Measurements from ENCODE around the gene GP1BA. TPM values are rescaled to one million over a fixed set of nuclear protein-coding genes. Genes with fewer than 3 reads are reported as not detected.

GP1BA gene
- total RNA-seq, 1 donor from 2014 or later, result 0.22 TPM

DNA sequence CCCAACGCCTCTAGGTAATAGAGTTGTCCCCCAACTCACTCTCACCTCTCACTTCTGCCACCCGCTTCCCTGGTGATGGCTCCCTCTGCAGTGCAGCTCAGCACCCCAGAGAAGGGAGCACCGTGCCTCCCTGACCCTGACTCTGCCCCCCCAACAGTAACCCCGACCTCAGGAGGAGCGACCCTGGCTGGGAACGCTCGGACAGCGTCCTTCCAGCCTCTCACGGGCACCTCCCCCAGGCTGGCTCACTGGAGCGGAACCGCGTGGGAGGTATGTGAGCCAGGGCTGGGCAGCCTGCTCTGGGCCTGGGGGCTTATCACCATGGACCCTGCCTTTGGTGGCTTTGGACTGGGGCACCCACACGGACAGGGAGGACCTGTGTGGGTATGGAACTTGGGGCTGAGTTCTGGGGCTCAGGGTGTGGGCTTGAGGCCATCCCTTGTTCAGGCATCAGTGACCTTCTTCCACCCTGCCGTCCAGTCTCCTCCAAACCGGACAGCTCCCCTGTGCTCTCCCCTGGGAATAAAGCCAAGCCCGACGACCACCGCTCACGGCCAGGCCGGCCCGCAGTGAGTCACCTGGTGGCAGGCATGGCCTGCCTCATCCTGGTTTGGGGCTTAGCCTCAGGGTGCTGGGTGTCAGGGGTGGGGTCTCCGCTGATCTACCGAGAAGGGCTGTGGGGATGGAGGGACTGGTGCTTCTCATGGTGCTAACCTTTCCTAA, 39.4 kb upstream of the GP1BA start:
- intact Hi-C loops (cut with micrococcal nuclease), result no loop called here
- H3K9me3 ChIP-seq (replicated peaks), result no peaks in the 10 kb centered on the region
- H3K4me3 ChIP-seq, result no peak overlapping the region
- no peaks in the 10 kb centered on the region for H3K27me3 ChIP-seq (ENCODE audit: low read depth)
- peaks cover 86% of the 10 kb centered on the region for H3K36me3 ChIP-seq
- TF ChIP-seq, protein P1, sequence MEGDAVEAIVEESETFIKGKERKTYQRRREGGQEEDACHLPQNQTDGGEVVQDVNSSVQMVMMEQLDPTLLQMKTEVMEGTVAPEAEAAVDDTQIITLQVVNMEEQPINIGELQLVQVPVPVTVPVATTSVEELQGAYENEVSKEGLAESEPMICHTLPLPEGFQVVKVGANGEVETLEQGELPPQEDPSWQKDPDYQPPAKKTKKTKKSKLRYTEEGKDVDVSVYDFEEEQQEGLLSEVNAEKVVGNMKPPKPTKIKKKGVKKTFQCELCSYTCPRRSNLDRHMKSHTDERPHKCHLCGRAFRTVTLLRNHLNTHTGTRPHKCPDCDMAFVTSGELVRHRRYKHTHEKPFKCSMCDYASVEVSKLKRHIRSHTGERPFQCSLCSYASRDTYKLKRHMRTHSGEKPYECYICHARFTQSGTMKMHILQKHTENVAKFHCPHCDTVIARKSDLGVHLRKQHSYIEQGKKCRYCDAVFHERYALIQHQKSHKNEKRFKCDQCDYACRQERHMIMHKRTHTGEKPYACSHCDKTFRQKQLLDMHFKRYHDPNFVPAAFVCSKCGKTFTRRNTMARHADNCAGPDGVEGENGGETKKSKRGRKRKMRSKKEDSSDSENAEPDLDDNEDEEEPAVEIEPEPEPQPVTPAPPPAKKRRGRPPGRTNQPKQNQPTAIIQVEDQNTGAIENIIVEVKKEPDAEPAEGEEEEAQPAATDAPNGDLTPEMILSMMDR (IDR thresholded peaks at IDR 0.05; ENCODE audit: borderline replicate concordance), result no peak
- H3K27ac ChIP-seq (replicated peaks), result no peak overlapping the region
- no peak for DNase-seq
- no peaks in the 10 kb centered on the region for H3K4me1 ChIP-seq

- H3K4me3 ChIP-seq, result no peak overlapping the region
- intact Hi-C loops (cut with micrococcal nuclease), result no loop called here
- H3K27me3 ChIP-seq (ENCODE audit: low read depth), result no peaks in the 10 kb centered on the region
- H3K27ac ChIP-seq (replicated peaks), result no peak overlapping the region
- H3K36me3 ChIP-seq, result peaks cover 80% of the 10 kb centered on the region
- TF ChIP-seq, protein P1 (IDR thresholded peaks at IDR 0.05; ENCODE audit: borderline replicate concordance), result no peak
- DNase-seq, result no peak
- no peaks in the 10 kb centered on the region for H3K4me1 ChIP-seq
- no peaks in the 10 kb centered on the region for H3K9me3 ChIP-seq (replicated peaks)
Measured at GRCh38 chr17:4893272-4893671, 38.8 kb upstream of the GP1BA start.

DNA sequence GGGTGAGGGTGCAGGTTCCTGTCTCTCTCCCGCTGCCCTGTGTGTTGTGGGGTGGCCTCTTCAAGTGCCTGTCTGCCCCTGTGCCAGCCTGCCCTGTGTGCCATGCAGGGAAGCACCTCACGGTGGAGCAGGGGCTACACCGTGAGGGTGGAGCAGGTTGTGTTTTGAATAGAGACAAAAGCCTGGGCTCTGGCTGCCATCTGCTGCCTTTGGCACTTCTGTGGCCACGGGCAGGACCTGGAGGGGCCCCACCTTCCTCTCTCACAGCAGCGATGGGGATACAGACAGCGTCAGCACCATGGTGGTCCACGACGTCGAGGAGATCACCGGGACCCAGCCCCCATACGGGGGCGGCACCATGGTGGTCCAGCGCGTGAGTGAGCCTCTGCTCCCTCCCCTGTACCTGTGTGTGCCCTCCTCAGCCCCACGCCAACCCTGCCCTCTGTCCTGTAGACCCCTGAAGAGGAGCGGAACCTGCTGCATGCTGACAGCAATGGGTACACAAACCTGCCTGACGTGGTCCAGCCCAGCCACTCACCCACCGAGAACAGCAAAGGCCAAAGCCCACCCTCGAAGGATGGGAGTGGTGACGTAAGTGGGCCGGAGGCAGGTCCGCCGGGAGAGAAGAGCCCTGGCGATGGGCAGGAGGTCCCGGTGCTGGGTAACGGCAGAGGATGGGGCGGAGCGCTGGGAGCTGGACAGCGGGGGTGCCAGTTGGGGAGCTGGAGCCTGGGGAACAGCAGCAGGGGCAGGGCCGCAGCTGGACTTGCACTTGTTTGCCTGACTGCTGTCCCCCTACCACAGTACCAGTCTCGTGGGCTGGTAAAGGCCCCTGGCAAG, 38.1 kb upstream of the GP1BA start:
- peaks cover 79% of the 10 kb centered on the region for H3K36me3 ChIP-seq
- H3K27ac ChIP-seq (replicated peaks), result no peak overlapping the region
- no peak overlapping the region for H3K4me3 ChIP-seq
- H3K9me3 ChIP-seq (replicated peaks), result no peaks in the 10 kb centered on the region
- H3K4me1 ChIP-seq, result peaks cover 7% of the 10 kb centered on the region
- intact Hi-C loops (cut with micrococcal nuclease), result no loop called here
- TF ChIP-seq, protein P1 (IDR thresholded peaks at IDR 0.05; ENCODE audit: borderline replicate concordance), result no peak
- H3K27me3 ChIP-seq (ENCODE audit: low read depth), result peaks cover 7% of the 10 kb centered on the region
- no peak for DNase-seq

- Histone ChIP-seq H3K27ac (replicated peaks) (no peak overlapping the region), H3K27me3 (ENCODE audit: low read depth) (peaks cover 18% of the 10 kb centered on the region), H3K9me3 (replicated peaks) (no peaks in the 10 kb centered on the region), H3K4me3 (no peak overlapping the region), H3K4me1 (peaks cover 18% of the 10 kb centered on the region), H3K36me3 (peaks cover 69% of the 10 kb centered on the region)
- TF ChIP-seq, protein P1 (IDR thresholded peaks at IDR 0.05; ENCODE audit: borderline replicate concordance), result no peak
- no peak for DNase-seq
- intact Hi-C loops (cut with micrococcal nuclease), result no loop called here
Measured at GRCh38 chr17:4895121-4895520, 37.0 kb upstream of the GP1BA start.

- DNase-seq, result no peak
- H3K4me1 ChIP-seq, result peaks cover 25% of the 10 kb centered on the region
- H3K36me3 ChIP-seq, result peaks cover 62% of the 10 kb centered on the region
- intact Hi-C loops (cut with micrococcal nuclease), result no loop called here
- TF ChIP-seq, protein P1 (IDR thresholded peaks at IDR 0.05; ENCODE audit: borderline replicate concordance), result no peak
- no peak overlapping the region for H3K27ac ChIP-seq (replicated peaks)
- no peaks in the 10 kb centered on the region for H3K9me3 ChIP-seq (replicated peaks)
- H3K4me3 ChIP-seq, result no peak overlapping the region
- peaks cover 25% of the 10 kb centered on the region for H3K27me3 ChIP-seq (ENCODE audit: low read depth)
Measured at GRCh38 chr17:4895657-4896331, 36.3 kb upstream of the GP1BA start.

All from left ventricle myocardium inferior (tissue), 1 donor.